Hepatic stellate cell (primary cell): ENCODE data around the gene SLC2A10.
A peak's percentile ranks its signal among the peaks of the same experiment; 100 is the strongest.

ENCODE experiments used
- DNase-seq: peaks from one replicate; pipeline ENCODE4 v3.0.0; 2011; ENCODE audit warnings: low spot score

Gene SLC2A10

GRCh38 chr20:46703435-46703834, 6.0 kb upstream of the SLC2A10 start:
- DNase-seq = no peak

GRCh38 chr20:46704714-46705377, 4.6 kb upstream of the SLC2A10 start:
- DNase-seq = no peak

DNA sequence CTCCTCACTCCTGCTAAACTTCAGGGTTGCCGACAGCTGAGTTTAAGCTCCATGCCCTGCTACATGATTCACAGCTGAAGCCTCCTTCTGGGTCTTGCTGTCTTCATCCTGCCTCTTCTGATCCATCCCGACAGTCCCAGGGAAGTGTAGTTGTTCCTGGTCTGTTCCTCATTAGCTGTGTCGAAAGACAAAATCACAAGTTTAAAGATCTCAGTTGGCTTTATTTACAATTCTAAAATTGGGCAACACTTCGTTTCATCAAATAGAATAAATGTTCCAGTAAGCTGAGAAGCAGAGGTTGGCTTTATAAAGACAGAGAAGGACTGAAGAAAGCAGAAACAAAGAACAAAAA, 4.1 kb upstream of the SLC2A10 start:
- DNase-seq = no peak

GRCh38 chr20:46706242-46706641, 3.2 kb upstream of the SLC2A10 start:
- no peak for DNase-seq

- no peak for DNase-seq
These were observed 1.1 kb upstream of the SLC2A10 start for GRCh38 chr20:46708172-46708860.

- peak; percentile 30 for DNase-seq
These were observed 392 bp upstream of the SLC2A10 start for GRCh38 chr20:46709055-46709458.

DNA sequence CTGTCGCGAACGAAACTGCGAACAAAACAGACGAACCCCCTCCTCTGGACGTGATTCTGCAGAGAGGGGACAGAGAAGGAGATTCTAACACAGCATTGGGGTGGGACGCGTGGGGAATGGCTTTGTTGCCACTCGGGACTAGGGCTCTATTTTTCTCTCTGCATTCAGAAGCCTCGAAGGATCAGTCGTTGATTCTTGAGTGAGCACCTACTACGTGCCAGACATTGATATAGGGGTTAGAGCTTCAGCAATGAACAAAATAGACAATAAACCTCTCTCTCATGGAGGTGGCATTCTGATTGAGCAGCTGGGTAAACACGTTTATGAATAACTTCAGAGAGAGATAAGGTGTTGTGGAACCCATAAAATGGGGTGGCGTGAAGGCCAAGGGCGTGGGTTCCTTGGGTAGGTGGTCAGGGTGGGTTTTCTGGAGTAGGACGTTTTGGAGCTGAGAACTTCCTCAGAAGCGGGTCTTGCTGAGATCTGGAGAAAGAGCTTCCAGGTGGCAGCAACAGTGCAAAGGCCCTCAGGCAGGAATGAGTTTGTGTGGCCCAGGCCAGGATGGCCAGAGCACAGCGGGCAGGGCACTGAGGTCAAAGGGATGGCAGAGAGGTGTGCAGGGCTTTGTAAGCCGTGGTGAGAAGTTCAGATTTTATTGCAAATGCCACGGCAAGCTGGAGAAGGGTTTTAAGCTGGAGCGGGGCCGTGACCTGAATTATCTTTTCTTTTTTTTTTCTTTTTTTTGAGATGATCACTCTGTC, 884 bp downstream of the SLC2A10 start:
- DNase-seq = no peak

DNA sequence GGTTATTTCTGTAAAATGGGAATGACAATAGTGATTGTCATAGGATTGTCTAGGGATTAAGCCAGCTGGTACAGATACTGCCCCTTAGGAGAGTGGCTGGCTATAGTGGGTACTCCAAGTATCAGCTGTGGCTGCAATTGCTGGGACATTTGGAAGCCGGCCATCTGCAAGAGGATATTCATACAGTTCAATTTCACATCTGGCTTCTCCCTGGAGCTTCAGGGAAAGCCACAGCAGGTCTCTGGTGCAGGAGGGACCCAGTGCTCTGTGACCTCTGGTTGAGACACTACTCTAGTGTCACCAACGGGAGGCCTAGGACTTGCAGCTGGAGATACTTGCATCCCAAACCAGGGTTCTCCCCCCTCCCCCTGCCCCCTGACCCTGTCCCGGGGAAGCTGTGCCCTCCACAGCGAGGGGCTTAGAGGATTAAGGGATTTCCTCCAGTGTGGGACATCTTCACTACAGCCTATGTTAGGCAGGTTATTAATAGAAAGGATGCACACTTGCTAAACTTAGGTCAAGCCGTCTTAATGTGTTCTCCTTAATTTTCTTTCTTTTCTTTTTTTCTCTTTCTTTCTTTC, 2.7 kb downstream of the SLC2A10 start:
- DNase-seq = no peak

DNA sequence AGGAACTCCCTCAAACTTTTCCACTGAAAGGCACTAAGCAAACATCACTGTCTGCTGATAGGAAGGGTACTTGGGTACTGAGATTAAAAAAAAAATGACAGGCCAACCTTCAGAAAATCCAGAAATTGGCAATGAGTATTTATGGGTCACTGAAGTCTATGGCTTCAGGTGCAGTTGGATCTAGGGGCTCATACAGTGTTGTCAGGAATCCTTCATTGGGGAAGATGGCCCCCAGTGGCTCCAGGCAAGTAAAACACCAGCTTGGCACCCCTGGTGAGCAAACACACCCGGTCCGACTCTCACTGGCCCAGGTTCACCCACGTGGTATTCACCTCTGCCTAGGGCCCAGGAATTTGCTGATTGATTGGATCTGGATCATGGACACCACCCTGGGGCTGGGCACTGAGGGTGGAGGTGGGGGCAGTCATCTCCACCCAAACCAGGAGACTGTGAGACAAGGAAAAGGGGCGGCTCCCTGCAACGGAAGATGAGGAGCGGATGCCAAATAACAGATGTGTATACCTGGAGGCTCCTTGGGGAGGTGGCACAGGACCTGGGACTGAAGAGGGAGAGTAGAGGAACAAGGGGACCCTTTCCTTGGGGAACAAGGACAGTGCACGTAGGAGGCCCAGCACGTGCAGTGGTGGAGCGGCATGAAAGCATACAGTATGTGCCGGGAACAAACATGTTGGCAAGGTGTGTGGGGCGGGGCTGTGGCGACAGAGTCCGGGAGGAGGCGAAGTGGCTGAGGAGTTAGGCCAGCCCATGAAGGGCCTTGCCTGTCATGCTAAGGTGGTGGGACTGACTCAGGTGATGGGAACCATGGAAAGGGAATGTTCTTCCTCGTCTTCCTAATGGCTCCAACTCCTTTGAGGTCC, 4.7 kb downstream of the SLC2A10 start:
- DNase-seq = no peak

DNA sequence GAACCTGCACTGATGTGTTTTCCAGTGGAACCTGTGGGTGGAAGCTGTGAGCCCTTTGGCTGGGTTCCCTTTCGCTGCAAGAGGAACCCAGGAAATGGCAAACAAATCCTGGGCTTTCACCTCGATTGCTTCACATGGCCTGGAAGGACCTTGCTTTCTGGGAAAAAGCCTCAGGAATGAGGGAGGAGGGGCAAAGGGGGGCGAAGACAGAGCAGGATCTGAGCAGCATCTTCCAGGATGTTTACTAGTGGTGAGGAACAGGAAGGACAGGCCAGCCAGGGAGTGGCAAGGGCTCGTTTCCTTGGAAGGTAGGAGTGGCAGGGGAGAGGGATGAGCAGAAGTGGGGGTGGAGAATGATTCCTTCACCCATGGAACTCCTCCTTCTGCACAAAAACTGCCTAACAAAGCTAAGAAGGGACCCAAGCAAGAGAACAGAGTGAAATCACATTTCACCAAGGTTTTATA, 5.9 kb downstream of the SLC2A10 start:
- DNase-seq = peak; percentile 74

DNA sequence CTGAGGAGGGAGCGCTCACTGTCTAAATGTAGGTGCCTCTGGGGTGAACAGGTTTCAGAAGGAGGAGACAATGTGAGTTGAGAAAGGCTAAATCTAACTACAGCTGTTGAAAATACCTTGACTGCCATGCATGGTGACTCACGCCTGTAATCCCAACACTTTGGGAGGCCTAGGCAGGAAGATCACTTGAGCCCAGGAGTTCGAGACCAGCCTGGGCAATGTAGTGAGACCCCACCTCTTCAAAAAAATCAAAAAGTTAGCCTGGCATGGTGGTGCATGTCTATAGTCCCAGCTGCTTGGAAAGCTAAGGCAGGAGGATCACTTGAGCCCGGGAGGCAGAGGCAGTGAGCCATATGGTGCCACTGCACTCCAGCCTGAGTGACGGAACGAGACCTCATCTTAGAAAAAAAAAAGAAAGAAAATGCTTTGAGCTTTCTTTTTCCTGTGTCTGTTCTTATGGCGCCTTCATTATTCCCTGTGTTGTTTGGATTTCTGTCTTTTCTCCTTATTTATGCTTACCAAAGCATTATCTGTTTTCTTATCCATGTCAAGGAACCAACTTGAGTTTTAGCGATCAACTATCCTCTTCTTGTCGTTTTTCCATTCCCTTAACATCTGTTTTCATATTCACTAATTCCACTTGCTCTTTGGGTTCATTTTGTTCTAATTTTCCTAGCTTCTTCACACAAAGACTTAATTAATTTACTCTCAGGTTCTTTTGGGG, 8.5 kb downstream of the SLC2A10 start:
- DNase-seq = no peak

- DNase-seq = no peak
These were observed 10.6 kb downstream of the SLC2A10 start for GRCh38 chr20:46720019-46720418.

DNA sequence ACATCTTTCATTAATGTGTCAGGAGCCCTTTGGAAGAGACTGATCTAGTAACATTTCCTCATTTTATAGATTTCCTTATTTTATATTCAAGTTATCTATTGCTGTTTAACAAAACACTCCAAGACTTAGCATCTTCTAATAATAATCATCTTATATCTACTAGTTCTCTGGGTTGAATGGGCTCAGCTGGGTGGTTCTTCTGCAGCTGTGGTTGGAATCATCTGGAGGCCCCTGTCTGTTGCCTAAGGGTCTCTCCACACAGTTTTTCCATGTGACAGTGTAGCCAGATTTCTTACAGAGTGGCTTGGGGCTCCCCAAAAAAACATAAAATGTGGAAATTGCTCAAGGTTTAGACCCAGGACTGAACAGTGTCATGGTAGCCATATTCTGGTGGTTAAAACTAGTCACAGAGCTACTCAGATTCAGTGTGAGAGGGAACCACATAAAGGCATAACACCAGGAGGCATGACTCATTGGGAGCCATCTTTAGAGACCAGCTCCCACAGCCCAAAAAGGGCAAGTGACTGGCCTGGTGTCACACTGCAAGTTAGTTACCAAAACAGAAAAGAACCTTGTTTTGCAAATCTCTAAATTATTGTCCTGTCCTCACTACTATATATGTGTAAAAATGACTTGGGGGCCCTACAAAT, 11.5 kb downstream of the SLC2A10 start:
- no peak for DNase-seq

- no peak for DNase-seq
These were observed 12.0 kb downstream of the SLC2A10 start for GRCh38 chr20:46721476-46721875.

- DNase-seq = no peak
These were observed 13.0 kb downstream of the SLC2A10 start for GRCh38 chr20:46722450-46722849.

- no peak for DNase-seq
These were observed 13.6 kb downstream of the SLC2A10 start for GRCh38 chr20:46723039-46723438.

GRCh38 chr20:46724343-46724959, 15.0 kb downstream of the SLC2A10 start:
- no peak for DNase-seq

DNA sequence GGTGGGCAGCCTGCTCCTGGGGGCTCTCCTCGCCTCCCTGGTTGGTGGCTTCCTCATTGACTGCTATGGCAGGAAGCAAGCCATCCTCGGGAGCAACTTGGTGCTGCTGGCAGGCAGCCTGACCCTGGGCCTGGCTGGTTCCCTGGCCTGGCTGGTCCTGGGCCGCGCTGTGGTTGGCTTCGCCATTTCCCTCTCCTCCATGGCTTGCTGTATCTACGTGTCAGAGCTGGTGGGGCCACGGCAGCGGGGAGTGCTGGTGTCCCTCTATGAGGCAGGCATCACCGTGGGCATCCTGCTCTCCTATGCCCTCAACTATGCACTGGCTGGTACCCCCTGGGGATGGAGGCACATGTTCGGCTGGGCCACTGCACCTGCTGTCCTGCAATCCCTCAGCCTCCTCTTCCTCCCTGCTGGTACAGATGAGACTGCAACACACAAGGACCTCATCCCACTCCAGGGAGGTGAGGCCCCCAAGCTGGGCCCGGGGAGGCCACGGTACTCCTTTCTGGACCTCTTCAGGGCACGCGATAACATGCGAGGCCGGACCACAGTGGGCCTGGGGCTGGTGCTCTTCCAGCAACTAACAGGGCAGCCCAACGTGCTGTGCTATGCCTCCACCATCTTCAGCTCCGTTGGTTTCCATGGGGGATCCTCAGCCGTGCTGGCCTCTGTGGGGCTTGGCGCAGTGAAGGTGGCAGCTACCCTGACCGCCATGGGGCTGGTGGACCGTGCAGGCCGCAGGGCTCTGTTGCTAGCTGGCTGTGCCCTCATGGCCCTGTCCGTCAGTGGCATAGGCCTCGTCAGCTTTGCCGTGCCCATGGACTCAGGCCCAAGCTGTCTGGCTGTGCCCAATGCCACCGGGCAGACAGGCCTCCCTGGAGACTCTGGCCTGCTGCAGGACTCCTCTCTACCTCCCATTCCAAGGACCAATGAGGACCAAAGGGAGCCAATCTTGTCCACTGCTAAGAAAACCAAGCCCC, 16.0 kb downstream of the SLC2A10 start:
- DNase-seq = no peak

GRCh38 chr20:46731770-46732169, 22.3 kb downstream of the SLC2A10 start:
- no peak for DNase-seq
